ENCODE results near the gene ABHD1.
"Not testable (repeated sequence)": the region's sequence is repeated elsewhere in the genome, so short reads cannot be mapped to it uniquely, and the experiment has no call there.

Gene ABHD1

GRCh38 chr2:27109083-27109482 lies 14.5 kb upstream of the ABHD1 start:
- DNase-seq (ENCODE audit: low read depth), result no peak

DNA sequence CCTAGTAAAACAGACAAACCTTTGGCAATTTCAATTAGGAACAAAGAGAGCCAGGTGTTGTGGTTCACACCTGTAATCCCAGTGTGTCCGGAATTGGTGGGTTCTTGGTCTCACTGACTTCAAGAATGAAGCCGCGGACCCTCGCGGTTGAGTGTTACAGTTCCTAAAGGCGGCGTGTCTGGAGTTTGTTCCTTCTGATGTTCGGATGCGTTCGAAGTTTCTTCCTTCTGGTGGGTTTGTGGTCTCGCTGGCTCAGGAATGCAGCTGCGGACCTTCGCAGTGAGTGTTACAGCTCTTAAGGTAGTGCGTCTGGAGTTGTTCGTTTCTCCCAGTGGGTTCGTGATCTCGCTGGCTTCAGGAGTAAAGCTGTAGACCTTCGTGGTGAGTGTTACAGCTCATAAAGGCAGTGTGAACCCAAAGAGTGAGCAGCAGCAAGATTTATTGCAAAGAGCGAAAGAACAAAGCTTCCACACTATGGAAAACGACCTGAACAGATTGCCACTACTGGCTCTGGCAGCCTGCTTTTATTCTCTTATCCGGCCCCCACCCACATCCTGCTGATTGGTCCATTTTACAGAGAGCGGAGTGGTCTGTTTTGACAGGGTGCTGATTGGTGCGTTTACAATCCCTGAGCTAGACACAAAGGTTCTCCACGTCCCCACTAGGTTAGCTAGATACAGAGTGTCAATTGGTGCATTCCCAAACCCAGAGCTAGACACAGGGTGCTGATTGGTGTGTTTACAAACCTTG lies 12.8 kb upstream of the ABHD1 start:
- DNase-seq (ENCODE audit: low read depth), result not testable (repeated sequence)

GRCh38 chr2:27111392-27112078 lies 12.1 kb upstream of the ABHD1 start:
- not testable (repeated sequence) for DNase-seq (ENCODE audit: low read depth)

DNA sequence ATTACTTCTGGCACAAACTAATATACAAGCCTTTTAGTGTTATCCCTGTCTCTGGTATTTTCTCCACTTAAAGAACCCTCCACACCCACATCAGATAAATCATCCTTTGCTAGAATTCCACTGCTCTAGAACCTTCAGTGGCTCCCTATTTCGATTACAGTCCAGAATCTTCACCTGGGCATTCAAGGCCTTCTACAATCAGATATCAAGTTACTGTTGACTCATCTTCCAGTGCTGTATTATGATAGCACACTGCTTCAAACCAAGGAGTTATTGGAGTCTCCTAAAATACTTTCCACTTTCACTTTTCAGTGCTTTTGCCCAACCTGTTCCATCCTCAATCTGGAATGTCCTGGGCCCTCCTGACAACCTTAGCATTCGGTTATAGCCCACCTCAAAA lies 8.1 kb upstream of the ABHD1 start:
- DNase-seq (ENCODE audit: low read depth), result no peak

GRCh38 chr2:27117995-27118524 lies 5.6 kb upstream of the ABHD1 start:
- DNase-seq (ENCODE audit: low read depth), result no peak

GRCh38 chr2:27118525-27119329 lies 4.9 kb upstream of the ABHD1 start, which contains the start of gene CGREF1:
Gene CGREF1 (minus strand): TSS chr2:27119128. CDS start chr2:27104366, 14,762 bp downstream.
- DNase-seq (ENCODE audit: low read depth), result no peak

DNA sequence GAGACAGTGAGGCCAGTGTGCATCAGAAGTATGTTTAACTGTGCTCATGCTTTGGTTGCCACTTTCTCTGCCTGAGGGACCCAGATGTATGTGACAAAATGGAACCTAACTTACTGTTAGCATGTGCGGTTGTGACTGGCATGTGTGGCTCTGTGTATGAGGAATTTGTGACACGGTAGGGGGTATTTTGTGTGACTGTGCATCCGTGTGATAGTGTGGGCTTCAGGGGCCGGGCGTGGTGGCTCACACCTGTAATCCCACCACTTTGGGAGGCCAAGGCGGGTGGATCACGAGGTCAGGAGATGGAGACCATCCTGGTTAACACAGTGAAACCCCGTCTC lies 4.3 kb upstream of the ABHD1 start:
- DNase-seq (ENCODE audit: low read depth), result not testable (repeated sequence)

DNA sequence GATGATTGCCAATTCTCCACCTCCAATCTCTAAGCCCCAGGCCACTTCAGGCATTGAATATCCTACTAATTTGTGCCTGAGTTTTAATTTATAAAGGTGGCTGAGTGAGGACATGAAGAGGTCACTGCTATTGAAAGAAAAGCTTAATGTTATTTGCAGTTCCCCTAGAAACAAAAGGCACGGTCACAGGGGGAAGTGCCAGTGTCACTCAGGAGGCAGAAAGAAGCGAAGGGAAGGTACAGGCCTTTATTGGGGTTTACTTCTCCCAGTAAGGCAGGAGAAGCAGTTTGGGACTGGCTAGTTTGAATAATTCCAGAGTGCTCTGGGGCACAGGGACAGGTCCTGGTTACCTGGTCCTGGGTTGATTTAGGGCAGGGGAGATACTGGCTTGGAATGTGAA lies 1.7 kb upstream of the ABHD1 start:
- no peak for DNase-seq (ENCODE audit: low read depth)

- DNase-seq (ENCODE audit: low read depth), result no peak
These were observed 824 bp upstream of the ABHD1 start for GRCh38 chr2:27122791-27123190.

- DNase-seq (ENCODE audit: low read depth), result no peak
These were observed 1.5 kb downstream of the ABHD1 start for GRCh38 chr2:27125104-27125503.

- DNase-seq (ENCODE audit: low read depth), result no peak
These were observed 2.7 kb downstream of the ABHD1 start for GRCh38 chr2:27126252-27126710.

DNA sequence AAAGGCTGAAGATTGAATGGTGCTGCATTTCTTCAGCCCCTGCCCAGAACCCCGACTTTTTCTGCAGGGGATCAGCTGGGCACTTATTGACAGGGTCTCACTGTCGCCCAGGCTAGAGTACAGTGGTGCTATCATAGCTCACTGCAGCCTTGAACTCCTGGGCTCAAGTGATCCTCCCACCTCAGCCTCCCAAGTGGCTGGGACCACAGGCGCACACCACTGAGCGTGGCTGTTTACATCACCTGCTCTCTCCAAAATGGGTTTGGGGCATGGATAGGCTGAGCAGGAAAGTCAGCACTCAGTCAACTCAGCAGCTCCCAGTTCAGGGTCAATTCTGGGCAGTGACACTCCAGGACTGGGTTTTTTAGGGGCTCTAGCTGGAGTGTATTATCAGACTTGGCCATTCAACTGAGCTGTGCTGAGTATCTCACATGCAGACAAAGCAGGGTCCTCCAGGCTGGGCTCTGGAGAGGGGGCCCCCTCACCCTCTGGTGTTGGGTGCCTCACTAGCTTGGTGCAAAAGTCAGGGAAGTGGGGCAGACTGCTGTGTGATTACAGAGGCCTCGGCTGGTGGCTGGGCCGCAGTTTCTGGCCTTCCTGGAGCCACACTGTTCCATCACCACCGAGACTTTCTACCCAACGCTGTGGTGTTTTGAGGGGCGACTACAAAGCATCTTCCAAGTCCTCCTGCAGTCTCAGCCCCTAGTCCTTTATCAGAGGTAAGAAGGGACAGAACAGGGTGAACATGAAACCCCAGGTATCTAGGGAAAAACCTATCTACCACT lies 4.5 kb downstream of the ABHD1 start:
- no peak for DNase-seq (ENCODE audit: low read depth)

DNA sequence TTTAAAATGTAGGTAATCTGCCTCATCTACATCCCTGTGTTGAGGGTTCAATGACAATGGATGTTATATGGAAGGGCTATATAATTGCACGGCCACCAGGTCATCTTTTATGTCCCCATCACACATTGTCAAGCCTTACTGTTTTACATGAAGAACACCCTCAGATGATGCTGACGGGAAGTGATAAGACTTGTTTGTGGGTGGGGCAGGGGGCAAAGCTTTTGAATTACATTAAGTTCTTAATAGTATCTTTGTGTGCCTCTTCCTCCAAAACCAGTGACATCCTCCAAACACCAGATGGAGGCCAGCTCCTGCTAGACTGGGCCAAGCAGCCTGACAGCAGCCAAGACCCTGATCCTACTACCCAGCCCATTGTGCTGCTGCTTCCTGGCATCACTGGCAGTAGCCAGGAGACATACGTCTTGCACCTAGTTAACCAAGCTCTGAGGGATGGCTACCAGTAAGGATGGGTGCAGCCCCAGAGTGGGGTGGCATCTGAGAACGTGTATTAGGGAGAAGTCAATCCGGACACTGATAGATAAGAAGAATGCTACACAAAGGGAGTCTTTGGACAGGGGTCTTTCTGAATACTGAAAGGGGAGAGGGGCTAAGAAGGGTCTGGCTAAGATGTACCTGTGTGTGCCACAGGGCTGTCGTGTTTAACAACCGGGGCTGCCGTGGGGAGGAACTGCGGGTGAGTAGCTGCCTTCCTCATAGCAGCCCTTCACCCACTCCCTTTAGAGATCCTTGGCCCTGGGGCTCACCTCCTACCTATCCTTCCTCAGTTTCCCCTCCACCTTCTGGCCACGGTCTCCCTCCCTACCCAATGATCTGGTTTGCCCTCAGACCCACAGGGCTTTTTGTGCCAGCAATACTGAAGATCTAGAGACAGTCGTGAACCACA lies 5.3 kb downstream of the ABHD1 start:
- no peak for DNase-seq (ENCODE audit: low read depth)

DNA sequence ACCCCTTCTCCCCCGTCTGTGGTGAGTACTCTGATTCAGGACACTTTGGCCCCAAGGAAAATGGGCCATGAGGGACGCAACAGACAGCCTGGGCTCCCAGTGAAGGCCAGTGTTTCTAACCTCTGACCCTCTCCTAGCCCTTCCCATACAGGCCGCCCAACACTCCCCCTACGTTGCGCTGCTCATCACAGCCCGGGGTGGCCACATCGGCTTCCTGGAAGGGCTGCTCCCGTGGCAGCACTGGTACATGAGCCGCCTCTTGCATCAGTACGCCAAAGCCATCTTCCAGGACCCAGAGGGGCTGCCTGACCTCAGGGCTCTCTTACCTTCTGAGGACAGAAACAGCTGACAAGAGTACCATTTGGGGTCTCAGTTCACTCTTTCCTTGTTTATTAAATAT lies 6.8 kb downstream of the ABHD1 start:
- DNase-seq (ENCODE audit: low read depth), result no peak

- no peak for DNase-seq (ENCODE audit: low read depth)
These were observed 7.8 kb downstream of the ABHD1 start for GRCh38 chr2:27131429-27131828.

GRCh38 chr2:27133195-27133875 lies 9.7 kb downstream of the ABHD1 start:
- no peak for DNase-seq (ENCODE audit: low read depth)

- peak; percentile 96 for DNase-seq (ENCODE audit: low read depth)
These were observed 10.5 kb downstream of the ABHD1 start, which contains the start of gene PREB for GRCh38 chr2:27133905-27134780. Gene PREB (minus strand): TSS chr2:27134636. CDS start chr2:27134421, 215 bp downstream.

- no peak for DNase-seq (ENCODE audit: low read depth)
These were observed 11.3 kb downstream of the ABHD1 start for GRCh38 chr2:27134781-27135477.
